Hepatocyte (in vitro differentiated cells): ENCODE data around the gene AGBL4. TPM values are rescaled to one million over a fixed set of nuclear protein-coding genes. Genes with fewer than 3 reads are reported as not detected.

Experiments
- DNase-seq: peaks from one replicate; pipeline ENCODE4 v3.0.0-alpha.2; 2016; ENCODE audit warnings: low spot score
- H2AFZ ChIP-seq: fragments of 200-600 bp; sonication (generic); 2 replicates; pipeline ENCODE4 v1.6.0; 2016; ENCODE audit warnings: antibody characterized with exemption, mild to moderate bottlenecking
- H3K27ac ChIP-seq: fragments of 200-600 bp; sonication (generic); 2 replicates; pipeline ENCODE4 v1.5.1; 2016; ENCODE audit warnings: mild to moderate bottlenecking
- H3K27me3 ChIP-seq: fragments of 200-600 bp; sonication (generic); 2 replicates; pipeline ENCODE4 v1.6.1; 2016
- H3K36me3 ChIP-seq: fragments of 200-600 bp; sonication (generic); replicated peaks from 2 replicates; pipeline ENCODE4 v1.5.1; 2016; ENCODE audit warnings: low read depth; ENCODE audit not compliant: insufficient read depth
- H3K4me1 ChIP-seq: fragments of 200-600 bp; sonication (generic); 2 replicates; pipeline ENCODE4 v1.5.1; 2016; ENCODE audit warnings: mild to moderate bottlenecking, moderate library complexity; ENCODE audit not compliant: insufficient read depth
- H3K4me2 ChIP-seq: fragments of 200-600 bp; sonication (generic); 2 replicates; pipeline ENCODE4 v1.6.0; 2016
- H3K4me3 ChIP-seq: fragments of 200-600 bp; sonication (generic); 2 replicates; pipeline ENCODE4 v1.5.1; 2016; ENCODE audit warnings: mild to moderate bottlenecking
- H3K79me2 ChIP-seq: fragments of 200-600 bp; sonication (generic); 2 replicates; pipeline ENCODE4 v1.6.0; 2017; ENCODE audit warnings: mild to moderate bottlenecking
- H3K9me2 ChIP-seq: fragments of 200-600 bp; sonication (generic); replicated peaks from 2 replicates; pipeline ENCODE4 v1.6.0; 2017; ENCODE audit warnings: mild to moderate bottlenecking; ENCODE audit not compliant: insufficient read depth
- H3K9me3 ChIP-seq: fragments of 200-600 bp; sonication (generic); 2 replicates; pipeline ENCODE4 v1.5.1; 2016; ENCODE audit warnings: low read depth, mild to moderate bottlenecking
- H4K20me1 ChIP-seq: fragments of 200-600 bp; sonication (generic); 2 replicates; pipeline ENCODE4 v1.6.0; 2016; ENCODE audit warnings: mild to moderate bottlenecking; ENCODE audit not compliant: insufficient read depth, poor library complexity, severe bottlenecking
- EZH2 ChIP-seq: fragments of 200-600 bp; sonication (generic); IDR thresholded peaks from 2 replicates; pipeline ENCODE4 v1.6.1; 2016; ENCODE audit warnings: antibody characterized with exemption, mild to moderate bottlenecking, borderline replicate concordance
- EZH2phosphoT487 ChIP-seq: fragments of 200-600 bp; sonication (generic); IDR thresholded peaks from one replicate; pipeline ENCODE4 v1.6.1; 2018; ENCODE audit warnings: antibody characterized with exemption, mild to moderate bottlenecking, low read depth, moderate library complexity; ENCODE audit not compliant: unreplicated experiment, severe bottlenecking
- WGBS: methylation state at CpG from one replicate; pipeline ENCODE4 v1.1.6; 2016; ENCODE audit warnings: low lambda C conversion rate; ENCODE audit errors: missing lambda C conversion rate; 5-methylcytosine and 5-hydroxymethylcytosine counted together
- polyA plus RNA-seq: library from polyadenylated mRNA; unstranded; fragments of >200 nt; fragmentation: Nextera tagmentation; extraction: Ambion mirVana; gene quantifications from 2 replicates; pipeline ENCODE4 v1.2.1, GENCODE V29; 2016
- total RNA-seq: library from RNA; depleted of rRNA; stranded (reverse); fragments of >200 nt; gene quantifications from 2 replicates; pipeline ENCODE4 v1.2.3, GENCODE V29; 2014
- TF ChIP-seq, protein P1 (sequence below): fragments of 200-600 bp; sonication (generic); IDR thresholded peaks from 2 replicates; pipeline ENCODE4 v1.5.1; 2016; ENCODE audit warnings: antibody characterized with exemption, mild to moderate bottlenecking; ENCODE audit not compliant: poor library complexity

Gene AGBL4
- total and polyA plus RNA-seq, 2 experiments from 2014 or later = 0.50 to 0.73 TPM

DNA sequence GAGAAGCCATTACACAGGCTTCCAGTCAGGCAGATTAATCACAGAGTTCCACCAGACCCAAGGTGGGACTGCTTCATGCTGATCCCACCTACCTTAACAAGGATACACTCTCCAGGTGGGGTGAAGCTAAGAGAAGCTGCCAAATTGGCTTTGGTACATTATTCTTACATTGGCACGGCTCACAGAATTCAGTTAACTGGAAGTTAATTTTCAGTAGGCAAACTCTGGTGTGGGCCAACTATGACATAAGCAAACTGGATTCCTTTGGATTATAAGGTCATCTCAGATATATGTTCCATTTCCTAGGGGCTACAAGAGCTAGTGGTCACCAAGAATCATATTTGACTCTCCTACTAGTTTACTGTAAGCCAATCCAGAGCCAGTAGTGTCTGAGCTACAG, 798.3 kb downstream of the AGBL4 start:
- no peaks in the 10 kb centered on the region for H3K9me2 ChIP-seq

DNA sequence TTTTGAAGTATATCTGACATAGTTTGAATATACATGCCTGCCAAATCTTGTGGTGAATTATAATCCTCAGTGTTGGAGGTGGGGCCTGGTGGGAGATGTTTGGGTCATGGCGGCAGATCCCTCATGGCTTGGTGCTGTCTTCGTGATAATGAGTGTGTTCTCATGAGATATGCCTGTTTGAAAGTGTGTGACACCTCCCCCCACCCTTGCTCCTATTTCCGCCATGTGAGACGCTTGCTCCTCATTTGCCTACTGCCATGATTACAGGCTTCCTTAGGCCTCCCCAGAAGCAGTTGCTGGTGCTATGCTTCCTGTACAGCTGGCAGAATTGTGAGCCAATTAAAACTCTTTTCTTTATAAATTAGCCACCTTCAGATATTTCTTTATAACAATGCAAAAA, 810.5 kb downstream of the AGBL4 start:
- Histone ChIP-seq H4K20me1 (no peaks in the 10 kb centered on the region), H3K9me3 (no peaks in the 10 kb centered on the region), H3K4me2 (no peak overlapping the region), H3K4me1 (no peaks in the 10 kb centered on the region), H3K36me3 (no peaks in the 10 kb centered on the region), H3K27ac (no peak overlapping the region), H3K79me2 (no peaks in the 10 kb centered on the region), H3K27me3 (no peaks in the 10 kb centered on the region), H3K4me3 (no peak overlapping the region), H3K9me2 (no peaks in the 10 kb centered on the region), H2AFZ (no peak overlapping the region)
- WGBS = 82% methylated on average over 4 of the region's 4 CpGs
- no peak for DNase-seq
- TF ChIP-seq EZH2phosphoT487 (no peak), EZH2 (no peak)
- TF ChIP-seq, protein P1, sequence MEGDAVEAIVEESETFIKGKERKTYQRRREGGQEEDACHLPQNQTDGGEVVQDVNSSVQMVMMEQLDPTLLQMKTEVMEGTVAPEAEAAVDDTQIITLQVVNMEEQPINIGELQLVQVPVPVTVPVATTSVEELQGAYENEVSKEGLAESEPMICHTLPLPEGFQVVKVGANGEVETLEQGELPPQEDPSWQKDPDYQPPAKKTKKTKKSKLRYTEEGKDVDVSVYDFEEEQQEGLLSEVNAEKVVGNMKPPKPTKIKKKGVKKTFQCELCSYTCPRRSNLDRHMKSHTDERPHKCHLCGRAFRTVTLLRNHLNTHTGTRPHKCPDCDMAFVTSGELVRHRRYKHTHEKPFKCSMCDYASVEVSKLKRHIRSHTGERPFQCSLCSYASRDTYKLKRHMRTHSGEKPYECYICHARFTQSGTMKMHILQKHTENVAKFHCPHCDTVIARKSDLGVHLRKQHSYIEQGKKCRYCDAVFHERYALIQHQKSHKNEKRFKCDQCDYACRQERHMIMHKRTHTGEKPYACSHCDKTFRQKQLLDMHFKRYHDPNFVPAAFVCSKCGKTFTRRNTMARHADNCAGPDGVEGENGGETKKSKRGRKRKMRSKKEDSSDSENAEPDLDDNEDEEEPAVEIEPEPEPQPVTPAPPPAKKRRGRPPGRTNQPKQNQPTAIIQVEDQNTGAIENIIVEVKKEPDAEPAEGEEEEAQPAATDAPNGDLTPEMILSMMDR = no peak

More for the DNA sequence above, 798.3 kb downstream of the AGBL4 start:
- DNase-seq = no peak
- WGBS = 74% methylated on average over 1 of the region's 1 CpG
- TF ChIP-seq, protein P1 = no peak
- TF ChIP-seq EZH2 (no peak), EZH2phosphoT487 (no peak)
- H3K79me2 ChIP-seq = no peaks in the 10 kb centered on the region
- H2AFZ ChIP-seq = no peak overlapping the region
- H3K4me3 ChIP-seq = no peak overlapping the region
- no peaks in the 10 kb centered on the region for H4K20me1 ChIP-seq
- no peak overlapping the region for H3K27ac ChIP-seq
- no peaks in the 10 kb centered on the region for H3K9me3 ChIP-seq
- H3K4me2 ChIP-seq = no peak overlapping the region
- H3K36me3 ChIP-seq = no peaks in the 10 kb centered on the region
- no peaks in the 10 kb centered on the region for H3K27me3 ChIP-seq
- H3K4me1 ChIP-seq = no peaks in the 10 kb centered on the region

DNA sequence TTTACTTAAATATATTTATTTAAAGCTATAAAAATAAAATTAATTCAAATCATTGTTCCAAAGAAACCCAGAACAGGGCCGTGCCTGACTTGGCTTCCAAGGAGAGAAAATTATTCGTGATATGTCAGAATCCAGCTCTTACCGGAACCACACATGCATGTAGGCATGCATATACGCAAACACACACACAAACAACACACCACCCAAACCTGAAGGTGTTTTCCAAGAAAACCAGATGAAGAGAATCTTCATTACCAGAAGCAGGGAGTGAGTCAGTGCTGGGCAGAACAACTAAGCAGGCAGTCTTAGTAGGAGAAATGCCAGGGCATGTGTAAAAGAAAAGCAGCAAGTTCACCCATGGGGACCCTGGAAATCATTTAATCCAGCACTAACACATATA, 815.0 kb downstream of the AGBL4 start:
- Histone ChIP-seq H3K27me3 (no peaks in the 10 kb centered on the region), H3K4me2 (no peak overlapping the region), H4K20me1 (no peaks in the 10 kb centered on the region), H3K27ac (no peak overlapping the region), H3K4me1 (no peaks in the 10 kb centered on the region), H3K4me3 (no peak overlapping the region), H3K9me2 (no peaks in the 10 kb centered on the region), H2AFZ (no peak overlapping the region), H3K79me2 (no peaks in the 10 kb centered on the region), H3K9me3 (no peaks in the 10 kb centered on the region), H3K36me3 (no peaks in the 10 kb centered on the region)
- WGBS = 57% methylated on average over 4 of the region's 4 CpGs
- TF ChIP-seq, protein P1 = no peak
- TF ChIP-seq EZH2 (no peak), EZH2phosphoT487 (no peak)
- no peak for DNase-seq

DNA sequence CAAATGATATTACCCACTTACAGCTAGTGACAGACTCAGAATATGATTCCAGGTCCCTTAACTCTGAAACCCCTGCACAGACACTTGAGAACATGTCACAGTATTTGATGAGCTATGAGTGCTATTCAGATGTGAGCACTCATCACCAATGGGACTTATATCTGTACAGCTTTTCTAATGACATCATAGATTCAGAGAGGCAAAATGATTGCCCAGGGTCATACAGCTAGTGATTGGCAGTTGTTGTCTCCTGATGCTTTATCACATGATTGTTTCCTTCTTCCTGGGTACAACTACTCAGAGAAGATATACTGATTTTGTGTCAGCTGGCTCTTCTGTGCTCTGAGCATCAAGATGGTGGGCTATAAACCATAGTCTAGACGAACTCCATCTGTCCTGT, 819.0 kb downstream of the AGBL4 start:
- no peak for DNase-seq
- Histone ChIP-seq H3K79me2 (no peaks in the 10 kb centered on the region), H3K4me1 (no peaks in the 10 kb centered on the region), H3K27ac (no peak overlapping the region), H3K9me3 (no peaks in the 10 kb centered on the region), H3K4me2 (no peak overlapping the region), H2AFZ (no peak overlapping the region), H3K9me2 (no peaks in the 10 kb centered on the region), H4K20me1 (no peaks in the 10 kb centered on the region), H3K27me3 (no peaks in the 10 kb centered on the region), H3K36me3 (no peaks in the 10 kb centered on the region), H3K4me3 (no peak overlapping the region)
- no peak for TF ChIP-seq EZH2phosphoT487
- TF ChIP-seq, protein P1 = no peak
- TF ChIP-seq EZH2 = no peak
- WGBS = 35% methylated on average over 1 of the region's 1 CpG
